Measurements from ENCODE around the gene REX1BD. TPM values are rescaled to one million over a fixed set of nuclear protein-coding genes. Genes with fewer than 3 reads are reported as not detected.

REX1BD gene
- total and polyA plus RNA-seq, 2 of the 8 experiments (the other 6 are each of a cell fraction or from before 2014, with no cell fraction given) = 56.8 to 62.7 TPM

- TF ChIP-seq USF2 (IDR thresholded peaks at IDR 0.05; ENCODE audit: low read length) (no peak), BCL11A (IDR thresholded peaks at IDR 0.05; ENCODE audit: low read depth in 2 of 2, low read length in 2 of 2) (no peak)
Measured at GRCh38 chr19:18607226-18608101, 18.9 kb downstream of the REX1BD start (continued).
